SK-N-SH (cell line): ENCODE measurements around the gene SLC6A9. TPM values are rescaled to one million over a fixed set of nuclear protein-coding genes. Genes with fewer than 3 reads are reported as not detected.

Experiments
- CTCF ChIA-PET: fragments of 300-600, 350-600 bp; formaldehyde crosslinking; extraction: SDS; loops from one replicate; lab custom pipeline; 2021; lab: Yijun Ruan, JAX
- POLR2A ChIA-PET: fragments of 350-600 bp; sonication (Branson Sonifier 250); formaldehyde crosslinking; extraction: SDS; loops from one replicate; lab custom pipeline; 2020; ENCODE audit warnings: antibody characterized with exemption, inconsistent platforms; lab: Yijun Ruan, JAX
- DNase-seq: peaks from one replicate; pipeline ENCODE4 v3.0.0; 2012
- H2AFZ ChIP-seq: fragments of 200-600 bp; sonication (generic); 2 replicates; pipeline ENCODE4 v1.8.1; 2016; ENCODE audit warnings: antibody characterized with exemption, mild to moderate bottlenecking, low read depth
- H3F3A ChIP-seq: fragments of 200-600 bp; sonication (generic); replicated peaks from 2 replicates; pipeline ENCODE3; 2016; ENCODE audit warnings: antibody characterized with exemption, mild to moderate bottlenecking; ENCODE audit not compliant: insufficient read depth
- H3K27ac ChIP-seq, 2 experiments: fragments of 200-500 bp in 1 of 2; fragments of 200-600 bp in 1 of 2; sonication (Bioruptor generic) in 1 of 2; sonication (generic), shearing (Covaris generic) in 1 of 2; 2 replicates each; pipeline versions ENCODE4 v1.5.1 to v1.6.1; 2014 to 2016; ENCODE audit warnings: low read depth in 2 of 2, inconsistent platforms in 1 of 2, low read length in 1 of 2, mild to moderate bottlenecking in 1 of 2, mixed read lengths in 1 of 2
- H3K27me3 ChIP-seq: fragments of 200-600 bp; sonication (generic), shearing (Covaris generic); 2 replicates; pipeline ENCODE4 v1.6.1; 2016; ENCODE audit warnings: mixed run types; ENCODE audit not compliant: insufficient read depth
- H3K36me3 ChIP-seq, 2 experiments: fragments of 200-500 bp in 1 of 2; fragments of 200-600 bp in 1 of 2; sonication (Bioruptor generic) in 1 of 2; sonication (generic) in 1 of 2; replicated peaks in 1 of 2; 2 replicates each; pipeline versions ENCODE3 to v1.5.1; 2014 to 2016; ENCODE audit warnings: low read length in 1 of 2, mild to moderate bottlenecking in 1 of 2; ENCODE audit not compliant: insufficient read depth in 2 of 2, control insufficient read depth in 1 of 2
- H3K4me1 ChIP-seq, 2 experiments: fragments of 200-500 bp in 1 of 2; fragments of 200-600 bp in 1 of 2; sonication (Bioruptor generic) in 1 of 2; sonication (generic), shearing (Covaris generic) in 1 of 2; 2 replicates each; pipeline versions ENCODE4 v1.5.1 to v1.6.1; 2014 to 2016; ENCODE audit warnings: low read depth in 1 of 2, low read length in 1 of 2, mixed run types in 1 of 2; ENCODE audit not compliant: insufficient read depth in 2 of 2, control insufficient read depth in 1 of 2
- H3K4me2 ChIP-seq: fragments of 200-600 bp; sonication (generic), shearing (Covaris generic); 2 replicates; pipeline ENCODE4 v1.6.1; 2017; ENCODE audit warnings: mixed run types
- H3K4me3 ChIP-seq, 2 experiments: fragments of 200-500 bp in 1 of 2; fragments of 200-600 bp in 1 of 2; sonication (Bioruptor generic) in 1 of 2; sonication (generic), shearing (Covaris generic) in 1 of 2; 2 replicates each; pipeline versions ENCODE4 v1.5.1 to v1.8.1; 2014 to 2016; ENCODE audit warnings: low read depth in 2 of 2, inconsistent platforms in 1 of 2, low read length in 1 of 2, mild to moderate bottlenecking in 1 of 2, mixed read lengths in 1 of 2, moderate library complexity in 1 of 2
- H3K79me2 ChIP-seq: fragments of 200-600 bp; sonication (generic); 2 replicates; pipeline ENCODE4 v1.8.1; 2017; ENCODE audit warnings: mild to moderate bottlenecking; ENCODE audit not compliant: insufficient read depth
- H3K9ac ChIP-seq: fragments of 200-600 bp; sonication (generic); 2 replicates; pipeline ENCODE4 v1.6.1; 2017; ENCODE audit warnings: mixed run types
- H3K9me2 ChIP-seq: fragments of 200-600 bp; sonication (generic); 2 replicates; pipeline ENCODE4 v1.6.1; 2017; ENCODE audit warnings: mixed run types
- H3K9me3 ChIP-seq: fragments of 200-600 bp; sonication (generic); 2 replicates; pipeline ENCODE4 v1.6.1; 2017; ENCODE audit warnings: mixed run types, mild to moderate bottlenecking, moderate library complexity
- H4K20me1 ChIP-seq: fragments of 200-600 bp; sonication (generic); 2 replicates; pipeline ENCODE4 v1.6.1; 2017; ENCODE audit warnings: mild to moderate bottlenecking, mixed run types; ENCODE audit not compliant: insufficient read depth
- CHD2 ChIP-seq: fragments of 150-350 bp; IDR thresholded peaks from 2 replicates; pipeline ENCODE4 v1.6.1; 2018; ENCODE audit warnings: low read length; ENCODE audit not compliant: partially characterized antibody
- EZH2phosphoT487 ChIP-seq: fragments of 200-600 bp; sonication (generic); IDR thresholded peaks from 2 replicates; pipeline ENCODE4 v1.6.1; 2017; ENCODE audit warnings: low read depth, mixed run types, mild to moderate bottlenecking, antibody characterized with exemption, moderate library complexity, borderline replicate concordance
- FOXJ3 ChIP-seq: sonication (generic); formaldehyde crosslinking; IDR thresholded peaks from 2 replicates; pipeline ENCODE4 v1.5.1; 2020; ENCODE audit warnings: mild to moderate bottlenecking, missing genetic modification reagents
- FOXM1 ChIP-seq: IDR thresholded peaks from 2 replicates; pipeline ENCODE4 v1.4.0; 2012; ENCODE audit warnings: low read depth, mild to moderate bottlenecking
- JUND ChIP-seq: IDR thresholded peaks from 2 replicates; pipeline ENCODE4 v1.4.0; 2012
- MAX ChIP-seq: IDR thresholded peaks from 2 replicates; pipeline ENCODE4 v1.4.0; 2012; ENCODE audit warnings: low read depth
- MEF2A ChIP-seq: IDR thresholded peaks from 2 replicates; pipeline ENCODE4 v1.4.0; 2012; ENCODE audit warnings: low read depth, borderline replicate concordance
- MXI1 ChIP-seq: IDR thresholded peaks from 2 replicates; pipeline ENCODE4 v1.6.1; 2012; ENCODE audit warnings: mild to moderate bottlenecking, low read depth, low read length, improper control_type of control experiment
- NRF1 ChIP-seq: IDR thresholded peaks from 2 replicates; pipeline ENCODE4 v1.6.1; 2012; ENCODE audit warnings: low read depth, mild to moderate bottlenecking, low read length
- PBX3 ChIP-seq: IDR thresholded peaks from 2 replicates; pipeline ENCODE4; 2012
- RCOR1 ChIP-seq: fragments of 150-350 bp; IDR thresholded peaks from 2 replicates; pipeline ENCODE4 v1.6.1; 2017; ENCODE audit warnings: antibody characterized with exemption, low read length
- RFX5 ChIP-seq: IDR thresholded peaks from 2 replicates; pipeline ENCODE4 v1.6.1; 2012; ENCODE audit warnings: mild to moderate bottlenecking, improper control_type of control experiment, low read length
- RXRA ChIP-seq: IDR thresholded peaks from 2 replicates; pipeline ENCODE4 v1.4.0; 2012; ENCODE audit warnings: low read depth, mild to moderate bottlenecking, borderline replicate concordance
- SIN3A ChIP-seq: IDR thresholded peaks from 2 replicates; pipeline ENCODE4 v1.6.1; 2012; ENCODE audit warnings: low read depth, mild to moderate bottlenecking, low read length, moderate library complexity, borderline replicate concordance
- SMC3 ChIP-seq: IDR thresholded peaks from 2 replicates; pipeline ENCODE4 v1.6.1; 2012; ENCODE audit warnings: low read depth, low read length, improper control_type of control experiment
- TAF1 ChIP-seq: IDR thresholded peaks from 2 replicates; pipeline ENCODE4 v1.6.1; 2012; ENCODE audit warnings: low read depth, mild to moderate bottlenecking, low read length, moderate library complexity, borderline replicate concordance
- TCF12 ChIP-seq: IDR thresholded peaks from 2 replicates; pipeline ENCODE4 v1.4.0; 2012
- TEAD4 ChIP-seq: IDR thresholded peaks from 2 replicates; pipeline ENCODE4 v1.4.0; 2012; ENCODE audit warnings: mild to moderate bottlenecking, borderline replicate concordance; ENCODE audit not compliant: insufficient read depth
- USF1 ChIP-seq: IDR thresholded peaks from 2 replicates; pipeline ENCODE4 v1.4.0; 2012; ENCODE audit warnings: low read depth, borderline replicate concordance
- WGBS: methylation state at CpG from one replicate; pipeline ENCODE4 v1.1.6; 2017; ENCODE audit warnings: low lambda C conversion rate; 5-methylcytosine and 5-hydroxymethylcytosine counted together
- polyA plus RNA-seq, 3 experiments: library from polyadenylated mRNA; depleted of rRNA; stranded (reverse); fragments of >200 nt; gene quantifications; 2 replicates each; pipeline ENCODE4 v1.2.3, GENCODE V29; 2012
- TF ChIP-seq, protein P1 (sequence below): IDR thresholded peaks from 2 replicates; pipeline ENCODE4 v1.4.0; 2012; ENCODE audit warnings: low read depth, borderline replicate concordance

The SLC6A9 gene
- polyA plus RNA-seq, 1 of the 3 experiments (the other 2 are of a cell fraction), result 3.9 TPM

- no peaks in the 10 kb centered on the region for H3F3A ChIP-seq
- H3K79me2 ChIP-seq, result no peaks in the 10 kb centered on the region
- no peak overlapping the region for H3K4me2 ChIP-seq
- ChIA-PET CTCF (interaction anchor here (0.9 to 25.6 kb wide), 5 partner anchors 16 to 33 kb away, joined by 3 to 598 read pairs (median 8); partner anchors contain the start of genes CCDC24 and SLC6A9), POLR2A (no interaction called here)
- H3K4me1 ChIP-seq, result peaks cover 3 to 6% of the 10 kb centered on the region in 2 experiments; a peak in 2 of 4 replicates
- H3K36me3 ChIP-seq, result no peaks in the 10 kb centered on the region
- 69% methylated on average over 5 of the region's 5 CpGs for WGBS
- no peaks in the 10 kb centered on the region for H3K9me2 ChIP-seq
- no peaks in the 10 kb centered on the region for H3K9me3 ChIP-seq
- H3K27me3 ChIP-seq, result no peaks in the 10 kb centered on the region
- no peak overlapping the region for H3K9ac ChIP-seq
- H3K4me3 ChIP-seq, result no peak overlapping the region
- H2AFZ ChIP-seq, result no peak overlapping the region
- H4K20me1 ChIP-seq, result no peaks in the 10 kb centered on the region
- H3K27ac ChIP-seq, result no peak overlapping the region
- TF ChIP-seq RXRA (no peak), FOXJ3 (CRISPR knock-in tag) (no peak), NRF1 (no peak), TCF12 (no peak), TAF1 (no peak), RCOR1 (no peak), MAX (no peak), SIN3A (no peak), MXI1 (no peak), SMC3 (no peak), MEF2A (no peak), RFX5 (no peak), FOXM1 (no peak), TEAD4 (no peak), CHD2 (no peak)
- TF ChIP-seq, protein P1, sequence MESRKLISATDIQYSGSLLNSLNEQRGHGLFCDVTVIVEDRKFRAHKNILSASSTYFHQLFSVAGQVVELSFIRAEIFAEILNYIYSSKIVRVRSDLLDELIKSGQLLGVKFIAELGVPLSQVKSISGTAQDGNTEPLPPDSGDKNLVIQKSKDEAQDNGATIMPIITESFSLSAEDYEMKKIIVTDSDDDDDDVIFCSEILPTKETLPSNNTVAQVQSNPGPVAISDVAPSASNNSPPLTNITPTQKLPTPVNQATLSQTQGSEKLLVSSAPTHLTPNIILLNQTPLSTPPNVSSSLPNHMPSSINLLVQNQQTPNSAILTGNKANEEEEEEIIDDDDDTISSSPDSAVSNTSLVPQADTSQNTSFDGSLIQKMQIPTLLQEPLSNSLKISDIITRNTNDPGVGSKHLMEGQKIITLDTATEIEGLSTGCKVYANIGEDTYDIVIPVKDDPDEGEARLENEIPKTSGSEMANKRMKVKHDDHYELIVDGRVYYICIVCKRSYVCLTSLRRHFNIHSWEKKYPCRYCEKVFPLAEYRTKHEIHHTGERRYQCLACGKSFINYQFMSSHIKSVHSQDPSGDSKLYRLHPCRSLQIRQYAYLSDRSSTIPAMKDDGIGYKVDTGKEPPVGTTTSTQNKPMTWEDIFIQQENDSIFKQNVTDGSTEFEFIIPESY, result no peak
- no peak for DNase-seq
These were observed 17.3 kb downstream of the SLC6A9 start for GRCh38 chr1:44013949-44014348.

- CTCF ChIA-PET, result interaction anchor here (0.6 to 25.6 kb wide), 5 partner anchors 15 to 249 kb away, joined by 3 to 598 read pairs (median 20); partner anchors contain the start of gene CCDC24
- Histone ChIP-seq H3K27me3 (no peaks in the 10 kb centered on the region), H3K4me2 (no peak overlapping the region), H3K4me1 (peaks cover 3 to 6% of the 10 kb centered on the region in 2 experiments; a peak in 2 of 4 replicates), H3K9me2 (no peaks in the 10 kb centered on the region), H3K27ac (no peak overlapping the region), H3K9me3 (no peaks in the 10 kb centered on the region), H2AFZ (no peak overlapping the region), H3K9ac (no peak overlapping the region), H3K36me3 (no peaks in the 10 kb centered on the region), H4K20me1 (no peaks in the 10 kb centered on the region), H3K4me3 (no peak overlapping the region), H3K79me2 (no peaks in the 10 kb centered on the region), H3F3A (no peaks in the 10 kb centered on the region)
- TF ChIP-seq MAX, result no peak
- no peak for TF ChIP-seq PBX3
- no peak for TF ChIP-seq USF1
- TF ChIP-seq EZH2phosphoT487, result no peak
- no peak for TF ChIP-seq JUND
- TF ChIP-seq NRF1, result no peak
- TF ChIP-seq MXI1, result no peak
- POLR2A ChIA-PET, result no interaction called here
- DNase-seq, result no peak
- 94% methylated on average over 10 of the region's 13 CpGs for WGBS
These were observed 18.2 kb downstream of the SLC6A9 start for GRCh38 chr1:44012941-44013609.
